ENCODE results near the gene CACNB4.
"Not testable (repeated sequence)": the region's sequence is repeated elsewhere in the genome, so short reads cannot be mapped to it uniquely, and the experiment has no call there.

Gene CACNB4

DNA sequence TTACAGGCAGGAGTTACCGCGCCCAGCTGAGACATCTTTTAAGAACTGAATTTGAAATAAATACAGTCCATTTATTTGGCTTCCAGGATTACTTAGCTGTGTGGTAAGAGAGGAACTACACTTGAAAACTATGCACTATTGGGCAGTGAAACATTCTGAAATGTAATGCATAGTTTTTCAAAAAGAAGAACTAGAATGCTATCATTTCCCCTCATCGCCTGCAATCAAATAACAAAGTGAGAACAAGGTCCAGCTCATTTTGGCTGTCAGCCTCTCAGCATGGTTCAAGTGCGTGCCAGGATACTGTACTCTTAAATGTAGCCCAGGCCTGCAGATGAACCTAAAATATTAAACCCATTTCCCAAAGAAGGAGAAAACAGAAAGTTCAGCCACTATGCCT, 194.0 kb downstream of the CACNB4 start:
- no peak for DNase-seq (ENCODE audit: low read depth in 2 of 2)

DNA sequence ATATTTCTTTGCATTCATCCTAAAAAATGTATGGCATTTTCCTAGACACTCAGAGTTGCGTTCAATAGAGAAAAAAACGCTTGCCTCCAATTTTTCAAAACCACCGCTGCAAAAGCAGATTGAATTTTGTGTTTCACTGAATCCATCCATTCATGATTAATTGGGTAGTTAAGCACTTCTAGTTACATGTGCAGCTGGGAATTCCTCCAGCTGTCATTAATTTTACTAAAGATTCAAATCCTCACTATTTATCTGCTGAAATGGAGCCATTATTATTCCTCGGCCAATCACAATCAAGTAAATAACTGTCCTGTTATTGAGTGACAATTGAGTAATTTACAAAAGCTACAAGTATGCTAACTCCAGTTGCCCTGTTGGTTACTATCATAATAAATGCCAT, 194.8 kb downstream of the CACNB4 start:
- DNase-seq (ENCODE audit: low read depth in 2 of 2) = no peak

DNA sequence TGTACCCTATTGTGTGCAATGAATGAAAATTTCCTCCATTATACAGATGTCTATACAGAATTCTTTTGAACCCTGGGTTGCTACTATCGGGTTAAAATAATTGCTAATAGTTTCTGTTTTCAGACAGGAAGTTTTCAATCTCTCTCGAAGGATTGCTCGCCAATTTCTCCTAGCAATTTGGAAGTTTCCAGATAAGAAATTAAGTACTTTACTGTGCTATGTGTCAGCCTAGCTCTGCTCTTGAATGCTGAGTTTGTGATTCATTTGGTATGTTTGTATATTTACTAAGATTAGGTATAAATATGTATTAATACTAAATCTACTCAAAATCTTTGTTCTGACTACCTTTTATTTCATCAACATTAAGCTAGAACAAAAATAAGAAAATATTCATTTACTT, 196.0 kb downstream of the CACNB4 start:
- DNase-seq (ENCODE audit: low read depth in 2 of 2) = no peak

DNA sequence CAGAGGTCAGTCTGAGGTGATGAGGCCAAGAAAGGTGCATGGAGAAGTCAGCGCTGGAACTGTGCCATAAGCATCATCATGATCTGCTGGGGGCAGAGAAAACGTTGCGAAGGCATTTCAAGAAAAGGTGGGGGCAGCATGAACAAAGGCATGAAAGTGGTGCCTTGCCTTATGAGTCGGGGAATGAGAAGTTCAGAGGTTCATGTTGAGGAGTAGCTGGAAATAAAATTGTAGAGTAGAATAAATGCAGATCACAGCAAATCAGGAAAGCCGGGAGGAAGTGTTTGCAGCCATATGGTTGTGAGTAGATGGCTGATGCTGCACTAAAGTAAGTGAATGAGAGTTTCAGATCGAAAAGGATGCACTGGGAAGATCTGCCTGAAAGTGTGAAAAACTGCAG, 198.5 kb downstream of the CACNB4 start:
- no peak for DNase-seq (ENCODE audit: low read depth in 2 of 2)

DNA sequence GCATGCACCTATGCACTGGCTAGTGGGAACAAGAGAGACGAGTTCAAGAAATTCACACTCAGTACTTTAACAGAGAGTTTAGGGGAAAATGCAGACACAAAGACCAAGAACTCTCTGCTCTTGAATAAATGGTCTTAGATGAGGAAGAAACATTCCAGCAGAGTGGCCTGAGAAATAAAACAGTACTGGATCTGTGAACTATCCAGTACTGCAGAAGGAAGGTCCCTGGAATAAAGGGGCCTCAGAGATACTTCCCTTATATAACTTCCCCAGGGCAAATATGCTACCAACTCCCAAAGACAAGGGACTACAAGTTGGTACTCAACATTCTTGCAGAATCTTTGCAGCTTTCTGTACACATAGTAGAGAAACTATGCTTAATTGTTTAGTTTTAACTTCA, 199.7 kb downstream of the CACNB4 start:
- no peak for DNase-seq (ENCODE audit: low read depth in 2 of 2)

DNA sequence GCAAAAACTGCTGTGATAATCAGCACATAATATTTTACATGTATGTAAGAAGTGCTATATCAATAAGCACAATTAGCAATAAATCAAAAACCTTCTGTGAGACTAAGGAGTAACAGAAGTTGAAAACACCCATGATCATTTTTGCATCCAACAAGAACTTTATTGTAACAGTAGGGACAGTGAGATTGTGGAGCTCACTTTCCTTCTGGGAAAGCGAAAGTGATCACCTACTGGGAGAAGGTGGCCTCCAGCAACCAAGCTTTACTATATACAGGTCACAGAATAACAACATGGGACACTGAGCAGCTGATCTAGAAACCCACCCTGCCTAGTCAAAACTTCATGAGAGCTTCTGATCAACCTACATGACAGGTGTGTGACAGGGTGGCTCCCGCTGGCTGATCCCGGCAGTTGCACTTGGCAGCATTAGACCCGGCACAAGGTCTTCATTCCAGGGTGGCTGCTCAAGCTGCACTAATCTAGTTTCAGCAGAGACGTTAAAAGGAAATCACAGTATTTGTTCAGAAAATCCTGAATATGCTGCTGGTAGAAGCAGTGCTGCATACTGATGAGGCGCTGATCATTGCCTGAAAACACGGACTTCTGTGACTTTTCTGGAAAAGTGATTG, 207.2 kb downstream of the CACNB4 start:
- no peak for DNase-seq (ENCODE audit: low read depth in 2 of 2)

DNA sequence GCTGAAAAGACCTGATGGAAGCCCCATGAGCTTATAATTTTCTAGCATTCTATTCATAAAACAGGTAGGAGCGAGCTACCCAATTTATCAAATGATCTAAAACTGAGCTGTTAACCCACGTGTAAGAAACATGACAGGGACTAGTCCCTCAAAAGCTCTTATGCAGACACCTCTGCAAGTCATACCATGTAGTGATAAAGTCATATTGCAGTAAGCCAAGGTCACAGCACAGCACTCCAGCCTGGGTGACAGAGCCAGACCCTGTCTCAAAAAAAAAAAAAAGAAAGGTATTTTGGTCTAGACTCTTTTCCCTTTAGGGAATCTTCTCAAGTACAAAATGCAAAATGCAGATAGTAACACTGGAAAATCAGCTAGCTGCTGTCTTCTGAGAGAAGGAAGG, 211.7 kb downstream of the CACNB4 start:
- no peak for DNase-seq (ENCODE audit: low read depth in 2 of 2)

DNA sequence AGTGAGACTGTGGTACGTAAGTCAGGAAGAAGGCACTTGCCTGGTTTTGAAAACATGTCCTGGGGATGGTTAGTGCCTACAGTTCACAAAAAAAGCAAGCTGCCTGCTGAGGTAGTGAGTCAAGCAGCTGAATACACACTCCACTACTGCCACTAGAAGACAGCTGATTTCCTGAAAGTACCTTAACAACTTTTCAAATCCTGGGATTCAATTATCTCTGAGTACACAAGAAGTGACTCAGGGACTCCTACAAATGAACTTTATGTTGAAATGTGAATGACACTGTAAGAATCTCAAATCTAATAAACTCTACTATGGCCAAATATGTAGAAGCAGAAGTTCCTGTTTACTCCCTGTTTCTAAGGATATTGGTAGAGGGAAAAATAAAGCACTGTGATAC, 212.6 kb downstream of the CACNB4 start:
- no peak for DNase-seq (ENCODE audit: low read depth in 2 of 2)

DNA sequence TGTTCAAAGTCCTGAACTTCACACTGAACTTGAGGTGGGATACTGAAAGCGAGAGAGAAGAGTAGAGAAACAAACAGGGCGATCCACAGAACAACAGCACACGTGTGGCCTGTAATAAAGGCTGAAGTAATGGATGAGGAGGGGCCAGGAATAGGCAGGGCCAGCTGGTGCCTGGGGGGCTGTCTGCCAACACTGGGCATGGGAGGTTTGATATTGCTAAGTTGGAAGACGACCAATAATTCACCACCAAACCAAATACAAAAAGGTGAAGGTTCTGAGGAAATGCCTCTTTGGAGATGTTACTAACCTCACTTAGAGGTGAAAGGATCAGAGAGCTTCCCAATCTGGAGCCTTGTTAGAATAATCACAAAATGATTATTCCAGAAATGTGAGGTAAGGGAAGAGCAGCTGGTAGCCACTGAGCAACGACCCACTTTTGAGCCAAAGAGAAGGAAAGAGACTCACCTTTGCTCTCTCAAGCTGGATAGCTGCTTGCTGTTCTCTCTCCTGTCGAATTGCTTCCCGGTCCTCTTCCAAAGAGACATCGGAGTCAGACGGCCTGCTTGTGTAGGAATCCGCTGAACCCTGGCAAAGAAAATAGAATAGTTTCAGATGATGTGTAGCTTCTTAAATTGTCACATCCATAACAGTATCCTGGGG, 215.9 kb downstream of the CACNB4 start:
- no peak for DNase-seq (ENCODE audit: low read depth in 2 of 2)

DNA sequence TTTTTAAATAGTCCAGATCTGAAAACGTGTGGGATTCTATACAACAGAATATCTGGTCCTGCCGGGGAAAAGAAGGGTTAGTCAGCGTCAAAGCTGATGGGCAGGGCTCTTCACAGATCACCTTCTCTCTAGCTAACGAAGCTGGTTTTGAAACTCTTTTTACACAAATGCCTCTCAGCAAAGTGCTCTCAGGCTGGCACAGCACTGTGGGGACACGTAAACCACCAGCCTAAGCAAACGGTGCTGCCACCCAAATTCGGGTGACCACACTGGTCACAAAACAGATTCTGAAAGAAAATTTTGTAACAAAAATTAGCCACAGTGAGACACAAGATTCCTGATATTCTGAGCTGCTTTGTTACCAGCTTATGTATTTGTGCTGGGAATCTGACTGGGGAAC, 217.5 kb downstream of the CACNB4 start:
- DNase-seq (ENCODE audit: low read depth in 2 of 2) = no peak

DNA sequence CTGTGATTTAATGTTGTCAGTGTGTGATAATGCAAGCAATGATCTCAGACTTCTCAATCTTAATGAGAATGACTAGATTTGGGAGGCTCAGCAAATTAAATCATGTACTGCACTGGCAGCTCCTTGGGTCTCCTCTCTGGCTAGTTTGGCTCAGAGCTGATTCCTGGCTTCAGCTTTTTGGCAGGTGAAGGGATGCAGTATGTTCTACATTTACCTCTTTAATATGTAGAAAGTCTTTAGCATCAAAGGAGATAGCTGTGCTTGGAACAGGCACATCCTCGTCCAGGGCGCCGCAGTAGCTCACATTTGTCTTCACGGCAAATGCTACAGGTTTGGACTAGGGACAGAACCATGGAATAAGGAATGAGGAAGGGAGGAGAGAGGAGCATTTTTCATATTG, 218.3 kb downstream of the CACNB4 start:
- DNase-seq (ENCODE audit: low read depth in 2 of 2) = no peak

DNA sequence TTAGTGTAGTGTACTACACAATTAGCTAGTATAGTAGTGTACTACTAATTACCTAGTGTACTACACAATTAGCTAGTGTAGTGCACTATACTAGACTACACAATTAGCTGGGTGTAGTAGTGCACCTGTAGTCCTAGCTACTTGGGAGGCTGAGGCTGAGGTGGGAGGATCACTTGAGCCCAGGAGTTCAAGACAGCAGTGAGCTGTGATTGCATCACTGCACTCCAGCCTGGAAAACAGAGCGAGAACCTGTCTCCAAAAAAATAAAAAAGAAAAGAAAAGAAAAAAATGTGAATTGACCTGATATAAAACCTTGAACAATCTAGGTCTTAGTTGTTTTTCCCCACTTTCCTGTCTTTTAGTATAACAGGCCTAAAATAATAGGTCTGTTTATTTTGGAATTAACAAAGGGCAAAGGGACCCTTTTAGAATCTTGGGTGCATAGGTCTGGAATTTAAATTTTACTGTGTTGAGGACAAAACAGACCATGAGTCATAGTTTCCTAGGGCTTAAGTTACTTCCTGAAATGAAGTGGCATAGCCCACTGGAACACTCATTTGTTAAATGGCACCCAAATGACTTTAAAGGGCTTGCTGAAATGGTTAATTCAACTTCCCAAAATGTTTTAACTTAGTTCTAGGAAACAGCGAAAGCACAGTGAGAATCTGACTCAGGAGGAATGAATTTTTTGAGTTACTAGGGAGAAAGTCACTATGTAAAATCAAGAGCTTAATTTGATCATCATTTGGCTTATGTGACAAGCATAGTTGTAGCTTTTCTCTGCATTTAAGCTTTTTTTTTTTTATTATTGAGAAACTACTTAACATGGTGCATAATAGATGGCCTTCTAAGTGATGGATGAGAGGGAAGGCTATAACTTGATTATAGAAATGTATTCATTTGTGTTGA, 219.9 kb downstream of the CACNB4 start:
- no peak for DNase-seq (ENCODE audit: low read depth in 2 of 2)

DNA sequence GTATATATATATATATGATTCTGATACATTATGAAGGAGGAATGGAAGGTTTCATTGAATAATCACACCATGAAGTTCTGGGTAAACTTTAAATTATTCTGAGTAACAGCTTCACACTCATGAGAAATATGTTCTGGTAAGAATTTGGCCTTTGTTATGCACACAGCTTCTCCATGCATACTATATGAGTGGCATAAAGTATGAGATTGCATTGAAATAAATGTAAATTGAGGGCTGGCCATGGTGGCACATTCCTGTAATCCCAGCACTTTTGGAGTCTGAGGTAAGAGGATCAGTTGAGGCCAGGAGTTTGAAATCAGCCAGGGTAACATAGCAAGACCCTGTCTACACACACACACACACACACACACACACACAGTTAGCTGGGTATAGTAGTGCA, 220.6 kb downstream of the CACNB4 start:
- DNase-seq (ENCODE audit: low read depth in 2 of 2) = no peak

DNA sequence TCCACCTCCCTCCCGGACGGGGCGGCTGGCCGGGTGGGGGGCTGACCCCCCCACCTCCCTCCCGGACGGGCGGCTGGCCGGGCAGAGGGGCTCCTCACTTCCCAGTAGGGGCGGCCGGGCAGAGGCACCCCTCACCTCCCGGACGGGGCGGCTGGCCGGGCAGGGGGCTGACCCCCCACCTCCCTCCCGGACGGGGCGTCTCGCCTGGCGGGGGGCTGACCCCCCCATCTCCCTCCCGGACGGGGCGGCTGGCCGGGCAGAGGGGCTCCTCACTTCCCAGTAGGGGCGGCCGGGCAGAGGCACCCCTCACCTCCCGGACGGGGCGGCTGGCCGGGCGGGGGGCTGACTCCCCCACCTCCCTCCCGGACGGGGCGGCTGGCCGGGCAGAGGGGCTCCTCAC, 223.2 kb downstream of the CACNB4 start:
- not testable (repeated sequence) for DNase-seq (ENCODE audit: low read depth in 2 of 2)

DNA sequence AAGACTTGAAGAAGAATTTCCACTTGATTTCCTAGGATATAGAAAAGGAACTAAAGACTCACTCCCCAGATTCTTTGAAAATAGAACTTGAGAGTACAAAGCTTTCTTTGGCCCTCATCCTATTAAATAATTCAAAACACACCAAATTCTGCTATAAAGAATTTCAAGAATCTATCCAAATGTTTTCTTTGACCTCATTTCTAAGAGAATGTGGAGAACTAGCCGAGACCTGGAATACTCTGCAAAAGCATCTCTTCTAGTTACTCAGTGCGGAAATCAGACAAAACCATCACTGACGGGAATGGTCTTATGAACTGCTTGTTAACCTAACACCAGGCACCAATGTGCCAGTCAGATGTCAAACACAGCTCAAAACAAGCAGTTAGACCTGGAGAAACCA, 226.4 kb downstream of the CACNB4 start:
- no peak for DNase-seq (ENCODE audit: low read depth in 2 of 2)

DNA sequence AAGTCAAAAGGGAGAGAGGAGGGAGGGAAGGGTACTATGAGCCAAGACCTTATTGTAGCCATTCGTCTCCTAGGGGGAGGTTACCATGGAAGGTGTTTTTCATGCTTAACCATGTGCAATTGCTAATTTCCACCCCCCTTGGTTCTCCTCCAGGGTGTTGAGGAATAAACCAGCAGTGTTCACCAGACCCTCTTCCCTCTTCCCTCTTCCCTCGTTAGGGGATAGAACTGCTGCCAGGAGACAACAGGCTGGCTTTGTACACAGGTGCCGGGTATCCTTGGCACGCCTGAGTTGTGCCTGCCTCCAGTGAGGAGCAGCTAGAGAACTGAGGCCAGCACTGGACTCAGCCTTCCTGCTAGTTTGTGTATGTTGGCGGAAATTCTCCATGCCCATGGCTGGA, 229.6 kb downstream of the CACNB4 start:
- DNase-seq (ENCODE audit: low read depth in 2 of 2) = no peak

DNA sequence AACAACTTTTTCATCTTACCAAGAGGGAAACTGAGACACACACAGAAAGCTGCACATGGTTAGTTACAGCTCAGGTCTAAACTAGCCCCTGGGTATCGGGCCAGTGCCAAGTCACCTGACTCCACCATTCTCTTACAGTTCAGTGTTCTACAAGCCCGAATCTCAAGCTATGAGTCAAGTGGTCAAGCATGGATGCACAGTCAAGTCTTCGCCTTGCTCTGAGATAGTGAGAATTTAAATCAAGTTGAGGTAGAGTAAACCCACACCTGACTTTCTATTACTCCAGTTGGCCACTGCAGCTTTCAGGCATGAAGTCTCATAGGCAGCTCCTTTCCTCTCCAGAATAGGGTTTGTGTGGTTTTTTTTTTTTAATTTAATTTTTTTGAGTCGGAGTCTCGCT, 236.1 kb downstream of the CACNB4 start:
- no peak for DNase-seq (ENCODE audit: low read depth in 2 of 2)

DNA sequence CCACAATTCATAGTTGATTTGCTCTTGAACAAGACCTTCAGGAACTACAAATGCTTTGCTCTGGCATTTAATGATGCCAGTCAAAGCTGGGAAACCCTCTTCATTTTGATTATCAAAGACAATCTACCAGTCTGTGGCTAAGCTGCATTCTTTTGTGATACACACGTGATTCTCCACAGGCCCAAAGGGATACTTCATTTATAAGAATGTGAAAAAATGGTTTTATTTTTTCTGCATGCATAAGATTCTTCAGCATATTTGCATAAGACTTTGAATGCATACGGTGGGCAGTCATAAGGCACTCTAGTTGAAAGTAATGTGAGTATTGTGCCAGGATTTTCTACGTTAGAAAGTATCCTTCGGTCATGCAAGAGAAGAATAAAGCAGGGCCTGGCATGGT, 237.7 kb downstream of the CACNB4 start:
- no peak for DNase-seq (ENCODE audit: low read depth in 2 of 2)

DNA sequence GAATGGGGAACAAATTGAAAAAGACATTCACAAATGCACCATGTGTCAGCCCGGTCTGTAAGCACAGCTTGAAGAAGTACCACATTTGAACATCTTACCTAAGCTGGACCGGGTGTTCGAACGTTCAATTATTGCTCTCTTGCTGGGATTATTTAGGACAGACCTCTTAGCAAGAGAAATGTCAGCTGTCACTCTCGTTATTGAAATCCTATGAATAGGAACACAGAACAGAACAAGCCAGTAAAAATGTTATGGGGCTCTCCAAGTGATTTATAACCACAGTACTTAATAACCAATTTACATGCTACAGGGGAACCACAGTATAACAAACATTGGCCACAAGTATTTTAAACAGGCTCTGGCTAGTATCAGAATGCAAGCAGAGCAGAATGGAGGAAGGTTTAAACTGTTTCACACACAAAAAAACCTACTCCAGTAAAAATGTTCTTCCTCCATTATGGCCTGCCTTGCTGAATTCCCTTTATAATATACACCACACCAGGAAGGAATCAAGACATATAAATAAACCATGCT, 238.2 kb downstream of the CACNB4 start:
- DNase-seq (ENCODE audit: low read depth in 2 of 2) = no peak

DNA sequence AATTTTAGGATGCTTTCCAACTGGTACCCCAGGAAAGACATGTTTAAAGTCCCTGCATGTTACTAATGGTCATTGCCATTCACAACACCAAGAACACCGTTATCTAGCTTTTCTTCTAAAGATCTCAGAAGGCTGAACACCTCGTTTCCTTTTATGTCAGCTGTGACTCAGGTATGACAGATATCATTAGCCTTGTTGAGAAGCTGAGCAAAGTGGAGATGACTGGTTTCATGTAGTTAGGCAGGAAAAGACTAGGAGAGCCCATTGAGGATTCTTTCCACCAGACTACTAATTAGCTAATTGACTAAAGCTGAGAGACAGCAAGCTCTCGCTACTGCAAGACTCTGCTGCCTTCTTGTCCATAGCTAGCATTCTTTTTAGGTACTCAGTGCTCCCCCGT, 238.6 kb downstream of the CACNB4 start:
- DNase-seq (ENCODE audit: low read depth in 2 of 2) = no peak

DNA sequence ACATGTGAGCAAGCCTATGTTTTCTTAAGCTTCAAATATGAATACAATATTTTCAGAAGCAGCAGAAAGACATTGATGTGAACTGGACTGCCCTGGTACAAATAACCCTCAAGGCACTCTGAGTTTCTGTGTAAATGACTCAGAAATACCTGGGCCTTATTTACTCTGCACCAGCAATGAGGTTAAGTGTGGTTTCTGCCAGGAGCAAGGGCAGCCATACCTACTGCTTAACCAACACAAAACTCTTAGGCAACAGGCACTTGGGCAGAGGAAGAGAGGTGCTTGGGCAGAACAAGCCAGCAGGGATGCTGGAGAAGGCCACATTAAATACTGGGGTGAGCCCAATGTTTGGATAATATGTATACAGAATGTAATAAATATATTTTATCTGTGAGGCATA, 241.2 kb downstream of the CACNB4 start:
- DNase-seq (ENCODE audit: low read depth in 2 of 2) = no peak

DNA sequence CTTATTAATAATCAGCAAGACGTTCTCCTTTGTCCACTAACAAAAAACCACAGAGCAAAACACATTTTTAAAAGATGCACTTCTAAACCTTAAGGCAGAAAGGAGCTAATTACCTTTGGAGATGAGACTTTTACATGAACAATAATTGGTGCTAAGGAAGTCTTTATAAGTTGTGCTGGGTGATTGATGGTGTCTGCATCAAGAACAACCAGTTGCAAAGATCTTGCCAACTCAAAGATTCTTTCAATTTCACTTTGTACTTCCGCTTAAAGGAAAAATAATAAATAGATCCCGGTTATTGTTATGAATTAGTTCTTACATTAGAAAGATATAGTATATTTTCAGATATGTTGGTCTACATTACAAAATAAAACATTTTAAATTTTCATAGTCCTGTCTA, 243.7 kb downstream of the CACNB4 start:
- no peak for DNase-seq (ENCODE audit: low read depth in 2 of 2)
